Common myeloid progenitor, CD34-positive (primary cell): ENCODE data around the gene MC5R.
A peak's percentile ranks its signal among the peaks of the same experiment; 100 is the strongest.

Experiments
- CTCF ChIA-PET: fragments of 350-600 bp; sonication (Branson Sonifier 250); formaldehyde crosslinking; loops from one replicate; lab custom pipeline; 2021; ENCODE audit warnings: antibody characterized with exemption; lab: Charles Lee
- POLR2A ChIA-PET: fragments of 350-600 bp; sonication (Branson Sonifier 250); formaldehyde crosslinking; loops from one replicate; lab custom pipeline; 2021; ENCODE audit warnings: antibody characterized with exemption; lab: Charles Lee
- DNase-seq, 3 donors: peaks; one replicate each; pipeline versions ENCODE4 v3.0.0 to v3.0.0-alpha.2; 2013
- H3K27ac ChIP-seq, 2 experiments: 1 replicate in 1 of 2; 2 replicates in 1 of 2; pipeline ENCODE4 v1.7.0; 2013; ENCODE audit warnings: inconsistent platforms in 2 of 2, low read length in 2 of 2, mild to moderate bottlenecking in 2 of 2, low read depth in 1 of 2, moderate library complexity in 1 of 2; ENCODE audit not compliant: severe bottlenecking in 2 of 2, insufficient read depth in 1 of 2, poor library complexity in 1 of 2
- H3K27me3 ChIP-seq, 5 experiments: replicated peaks in 2 of 5; 1 replicate in 3 of 5; 2 replicates in 2 of 5; pipeline versions ENCODE4 v1.6.1 to v1.7.0; 2013; ENCODE audit warnings: low read length in 4 of 5, mild to moderate bottlenecking in 2 of 5, moderate library complexity in 2 of 5, inconsistent platforms in 1 of 5; ENCODE audit not compliant: insufficient read depth in 5 of 5, control insufficient read depth in 4 of 5
- H3K36me3 ChIP-seq, 4 experiments: 1 replicate in 2 of 4; 2 replicates in 2 of 4; pipeline versions ENCODE4 v1.6.1 to v1.7.0; 2013; ENCODE audit warnings: low read length in 3 of 4, control low read depth in 1 of 4, mild to moderate bottlenecking in 1 of 4; ENCODE audit not compliant: control insufficient read depth in 4 of 4, insufficient read depth in 4 of 4
- H3K4me1 ChIP-seq, 4 experiments: 1 replicate in 3 of 4; 2 replicates in 1 of 4; pipeline versions ENCODE4 v1.6.1 to v1.7.1; 2013; ENCODE audit warnings: low read length in 3 of 4, mild to moderate bottlenecking in 3 of 4, control low read depth in 1 of 4, inconsistent platforms in 1 of 4, moderate library complexity in 1 of 4; ENCODE audit not compliant: control insufficient read depth in 4 of 4, insufficient read depth in 4 of 4; ENCODE audit errors: control extremely low read depth in 1 of 4
- H3K4me3 ChIP-seq, 7 experiments: 1 replicate in 4 of 7; 2 replicates in 3 of 7; pipeline versions ENCODE4 v1.5.1 to v1.7.0; 2013; ENCODE audit warnings: mild to moderate bottlenecking in 7 of 7, low read length in 6 of 7, moderate library complexity in 6 of 7, inconsistent platforms in 2 of 7, low read depth in 2 of 7, control low read depth in 1 of 7; ENCODE audit not compliant: insufficient read depth in 4 of 7, control insufficient read depth in 1 of 7; ENCODE audit errors: extremely low read depth in 1 of 7
- H3K9me3 ChIP-seq, 5 experiments: 1 replicate in 4 of 5; 2 replicates in 1 of 5; pipeline versions ENCODE4 v1.6.1 to v1.7.1; 2013; ENCODE audit warnings: low read length in 4 of 5, mild to moderate bottlenecking in 2 of 5, inconsistent platforms in 1 of 5, low read depth in 1 of 5, moderate library complexity in 1 of 5; ENCODE audit not compliant: control insufficient read depth in 4 of 5, insufficient read depth in 2 of 5; ENCODE audit errors: control extremely low read depth in 1 of 5
- WGBS: methylation state at CpG from one replicate; pipeline ENCODE4 v1.1.5; 2013; ENCODE audit not compliant: insufficient coverage; 5-methylcytosine and 5-hydroxymethylcytosine counted together

The MC5R gene

GRCh38 chr18:13800505-13801259 lies 23.3 kb upstream of the MC5R start:
- no peak overlapping the region for H3K27ac ChIP-seq
- H3K4me1 ChIP-seq = peaks cover 0 to 9% (median 7%) of the 10 kb centered on the region in 4 experiments
- POLR2A ChIA-PET = no interaction called here
- no peaks in the 10 kb centered on the region for H3K36me3 ChIP-seq
- peak; percentile 43 to 55 (median 45) for DNase-seq
- CTCF ChIA-PET = no interaction called here
- no peaks in the 10 kb centered on the region for H3K9me3 ChIP-seq
- H3K27me3 ChIP-seq = peaks cover 2 to 70% (median 17%) of the 10 kb centered on the region in 5 experiments
- 10% methylated on average over 29 of the region's 30 CpGs for WGBS
- peak overlapping the region in 5 of 7 experiments; percentile 8 to 61 (median 42) for H3K4me3 ChIP-seq

GRCh38 chr18:13801260-13801601 lies 22.7 kb upstream of the MC5R start:
- DNase-seq = no peak
- ChIA-PET CTCF (no interaction called here), POLR2A (no interaction called here)
- Histone ChIP-seq H3K36me3 (no peaks in the 10 kb centered on the region), H3K4me3 (peak overlapping the region in 5 of 7 experiments; percentile 8 to 61 (median 42)), H3K4me1 (peaks cover 0 to 9% (median 7%) of the 10 kb centered on the region in 4 experiments), H3K27me3 (peaks cover 2 to 69% (median 17%) of the 10 kb centered on the region in 5 experiments), H3K27ac (no peak overlapping the region), H3K9me3 (no peaks in the 10 kb centered on the region)
- WGBS = 3% methylated on average over 11 of the region's 15 CpGs

GRCh38 chr18:13804305-13804704 lies 19.6 kb upstream of the MC5R start:
- H3K9me3 ChIP-seq = no peaks in the 10 kb centered on the region
- H3K36me3 ChIP-seq = no peaks in the 10 kb centered on the region
- ChIA-PET POLR2A (no interaction called here), CTCF (interaction anchor here (1.0 to 3.1 kb wide), 2 partner anchors 9 to 283 kb away, joined by 3 to 28 read pairs; no protein-coding TSS in a partner anchor)
- H3K4me3 ChIP-seq = no peak overlapping the region
- peaks cover 2 to 49% (median 18%) of the 10 kb centered on the region in 5 experiments for H3K27me3 ChIP-seq
- 61% methylated on average over 4 of the region's 4 CpGs for WGBS
- H3K4me1 ChIP-seq = peaks cover 0 to 9% (median 7%) of the 10 kb centered on the region in 4 experiments
- no peak overlapping the region for H3K27ac ChIP-seq
- DNase-seq = no peak

DNA sequence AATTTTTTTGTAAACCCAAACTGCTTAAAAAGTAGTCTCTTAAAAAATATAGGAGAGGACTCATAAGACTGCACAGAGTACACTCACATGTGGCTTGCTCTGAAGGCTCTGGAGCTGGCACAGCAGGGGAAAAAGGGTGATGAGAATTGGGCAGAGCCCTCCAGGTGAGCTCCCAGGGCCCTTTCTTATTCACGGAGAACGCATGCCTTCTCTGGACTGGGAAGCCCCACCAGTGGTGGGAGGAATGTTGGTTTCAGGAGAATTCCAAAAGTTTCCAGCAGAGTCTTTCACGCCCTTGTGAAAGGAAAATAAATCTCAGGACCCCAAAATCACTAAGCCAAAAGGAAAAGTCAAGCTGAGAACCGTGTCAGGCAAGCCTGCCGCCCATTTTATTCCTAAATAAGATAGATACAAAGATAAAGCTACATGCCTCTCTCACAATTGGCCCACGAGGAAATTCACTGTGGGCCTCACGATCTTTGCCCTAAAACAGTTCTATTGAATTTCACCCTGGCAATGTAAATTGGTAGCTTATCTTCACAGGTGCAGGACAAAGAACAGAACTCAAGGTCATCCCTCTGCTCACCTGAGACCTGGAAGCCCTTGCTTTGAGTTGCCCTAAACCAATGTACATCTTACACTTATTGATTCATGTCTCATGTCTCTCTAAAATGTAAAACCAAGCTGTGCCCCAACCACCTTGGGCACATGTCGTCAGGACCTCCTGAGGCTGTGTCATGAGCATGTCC lies 15.5 kb upstream of the MC5R start:
- no peaks in the 10 kb centered on the region for H3K36me3 ChIP-seq
- 88% methylated on average over 5 of the region's 8 CpGs for WGBS
- H3K4me3 ChIP-seq = no peak overlapping the region
- peaks cover 0 to 21% (median 8%) of the 10 kb centered on the region in 5 experiments for H3K27me3 ChIP-seq
- H3K27ac ChIP-seq = no peak overlapping the region
- ChIA-PET CTCF (interaction anchor here (1.2 to 1.6 kb wide), 2 partner anchors 10 to 278 kb away, joined by 4 read pairs; no protein-coding TSS in a partner anchor), POLR2A (no interaction called here)
- peaks cover 0 to 2% (median 0%) of the 10 kb centered on the region in 4 experiments for H3K4me1 ChIP-seq
- DNase-seq = no peak
- no peaks in the 10 kb centered on the region for H3K9me3 ChIP-seq

DNA sequence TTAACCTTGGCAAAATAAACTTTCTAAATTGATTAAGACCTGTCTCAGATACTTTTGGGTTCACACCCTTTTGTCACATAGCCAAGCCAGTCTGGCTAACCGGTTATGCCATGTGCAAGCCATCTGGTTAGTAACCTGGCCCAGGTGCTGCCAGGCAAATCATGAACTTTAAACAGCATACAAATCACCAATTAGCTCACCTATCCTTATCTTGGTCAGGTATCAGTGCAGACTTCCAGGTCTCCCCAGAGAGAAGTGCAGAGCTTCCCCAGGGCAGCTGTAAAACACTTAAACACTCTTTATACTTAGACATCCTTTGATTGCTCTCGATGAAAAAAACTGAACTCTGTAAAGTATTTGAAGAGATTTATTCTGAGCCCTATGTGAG lies 14.9 kb upstream of the MC5R start:
- no peak overlapping the region for H3K4me3 ChIP-seq
- no peaks in the 10 kb centered on the region for H3K9me3 ChIP-seq
- no peak for DNase-seq
- H3K4me1 ChIP-seq = peaks cover 0 to 2% (median 0%) of the 10 kb centered on the region in 4 experiments
- H3K27me3 ChIP-seq = peaks cover 0 to 19% (median 8%) of the 10 kb centered on the region in 5 experiments
- no peaks in the 10 kb centered on the region for H3K36me3 ChIP-seq
- 90% methylated on average over 2 of the region's 2 CpGs for WGBS
- ChIA-PET POLR2A (no interaction called here), CTCF (interaction anchor here (1.6 kb wide), 1 partner anchor 277 kb away, joined by 4 read pairs; no protein-coding TSS in a partner anchor)
- H3K27ac ChIP-seq = no peak overlapping the region

DNA sequence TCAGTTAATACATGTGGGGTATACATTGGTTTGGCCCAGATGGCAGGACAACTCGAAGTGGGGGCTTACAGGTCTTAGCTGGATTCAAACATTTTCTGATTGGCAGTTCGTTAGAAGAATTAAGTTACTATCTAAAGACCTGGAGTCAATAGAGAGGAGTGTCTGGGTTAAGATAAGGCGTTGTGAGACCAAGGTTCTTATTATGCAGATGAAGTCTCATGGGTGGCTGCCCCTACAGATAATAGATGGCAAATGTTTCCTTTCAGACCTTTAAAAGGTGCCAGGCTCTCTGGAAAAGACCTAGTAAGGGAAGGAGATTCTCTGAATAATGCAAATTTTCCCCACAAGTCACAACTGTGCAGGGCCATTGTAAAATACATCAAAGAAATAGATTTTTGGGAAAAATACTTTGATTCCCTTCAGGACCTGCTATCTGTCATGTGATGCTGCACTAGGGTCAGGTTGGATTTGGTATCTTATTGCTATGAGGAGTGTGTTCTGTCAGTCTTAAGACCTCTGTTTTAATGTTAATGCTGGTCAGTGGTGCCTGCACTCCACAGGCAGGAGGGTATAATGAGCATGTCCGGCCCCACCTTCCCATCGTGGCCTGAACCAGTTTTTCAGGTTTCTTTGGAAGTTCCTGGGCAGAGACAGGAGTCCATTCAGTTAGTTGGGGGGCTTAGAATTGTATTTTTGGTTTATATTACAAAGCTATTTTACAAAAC lies 14.3 kb upstream of the MC5R start:
- H3K27me3 ChIP-seq = peaks cover 0 to 13% (median 2%) of the 10 kb centered on the region in 5 experiments
- H3K27ac ChIP-seq = no peak overlapping the region
- CTCF ChIA-PET = no interaction called here
- POLR2A ChIA-PET = no interaction called here
- no peaks in the 10 kb centered on the region for H3K36me3 ChIP-seq
- peaks cover 0 to 2% (median 0%) of the 10 kb centered on the region in 4 experiments for H3K4me1 ChIP-seq
- no peak for DNase-seq
- H3K4me3 ChIP-seq = no peak overlapping the region
- H3K9me3 ChIP-seq = no peaks in the 10 kb centered on the region
- WGBS = 48% methylated on average over 3 of the region's 5 CpGs
